Neural cell (in vitro differentiated cells): ENCODE results near the gene SNAI1.

Experiments used
- CTCF ChIP-seq: fragments of 450-650 bp; IDR thresholded peaks from 2 replicates; pipeline ENCODE4 v1.5.1; 2014; ENCODE audit warnings: antibody characterized with exemption, mild to moderate bottlenecking, moderate library complexity; ENCODE audit not compliant: poor library complexity, severe bottlenecking
- EP300 ChIP-seq: fragments of 450-650 bp; conservative IDR thresholded peaks from 2 replicates; pipeline ENCODE4 v1.6.1; 2014; ENCODE audit warnings: antibody characterized with exemption, mild to moderate bottlenecking, moderate library complexity; ENCODE audit not compliant: poor library complexity, severe bottlenecking
- EZH2 ChIP-seq: fragments of 200-600, 300-800 bp; shearing (Covaris generic), sonication (generic); IDR thresholded peaks from 2 replicates; pipeline ENCODE4 v1.6.1; 2014; ENCODE audit warnings: antibody characterized with exemption, low read length, borderline replicate concordance, mild to moderate bottlenecking; ENCODE audit not compliant: insufficient read depth, poor library complexity, severe bottlenecking
- POLR2AphosphoS5 ChIP-seq: IDR thresholded peaks from 2 replicates; pipeline ENCODE4 v1.6.1; 2012
- RAD21 ChIP-seq: fragments of 450-650 bp; conservative IDR thresholded peaks from 2 replicates; pipeline ENCODE4 v1.6.1; 2014; ENCODE audit warnings: antibody characterized with exemption, mild to moderate bottlenecking, moderate library complexity
- REST ChIP-seq: IDR thresholded peaks from 2 replicates; pipeline ENCODE4 v1.6.1; 2012; ENCODE audit warnings: borderline replicate concordance

GRCh38 chr20:49983848-49984408, 1.1 kb downstream of the SNAI1 start:
- TF ChIP-seq CTCF = no peak
- no peak for TF ChIP-seq EP300
- no peak for TF ChIP-seq POLR2AphosphoS5
- TF ChIP-seq RAD21 = no peak
- no peak for TF ChIP-seq REST
- no peak for TF ChIP-seq EZH2
